ENCODE data around the gene SNAPIN. TPM values are rescaled to one million over a fixed set of nuclear protein-coding genes. Genes with fewer than 3 reads are reported as not detected.

SNAPIN gene
- total RNA-seq, 1 donor from 2014 or later = 23.6 TPM

DNA sequence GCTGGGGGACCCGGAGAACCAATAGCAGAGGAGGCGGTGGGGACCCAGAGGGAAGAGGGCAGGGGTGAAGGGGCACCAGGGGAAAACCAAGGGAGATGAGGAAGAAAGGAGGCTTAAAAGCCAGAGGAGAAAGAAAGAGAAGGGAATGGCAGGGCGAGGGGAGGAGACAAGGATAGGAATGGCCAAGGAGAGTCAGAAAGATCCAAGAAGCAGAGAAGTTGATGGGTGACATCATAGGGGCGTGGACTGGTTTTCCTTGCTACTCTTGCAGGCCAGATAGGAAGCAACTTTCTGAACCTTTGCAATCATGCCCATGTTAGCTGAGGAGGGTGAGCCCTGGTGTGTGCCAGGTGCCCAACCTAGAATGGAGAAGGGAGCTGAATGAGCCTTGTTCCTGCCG lies 25.4 kb downstream of the SNAPIN start:
- peak overlapping the region; percentile 6 for H3K27ac Mint-ChIP-seq (ENCODE audit: unreplicated experiment)
- H3K36me3 Mint-ChIP-seq (ENCODE audit: low read depth, unreplicated experiment) = peaks cover 53% of the 10 kb centered on the region

GRCh38 chr1:153684892-153685291 lies 26.4 kb downstream of the SNAPIN start:
- no peak for DNase-seq (ENCODE audit: low spot score)
- Mint-ChIP-seq H3K36me3 (ENCODE audit: low read depth, unreplicated experiment) (peaks cover 58% of the 10 kb centered on the region), H3K4me1 (ENCODE audit: unreplicated experiment) (peaks cover 34% of the 10 kb centered on the region), H3K27ac (ENCODE audit: unreplicated experiment) (no peak overlapping the region), H3K4me3 (ENCODE audit: unreplicated experiment) (no peak overlapping the region), H3K9me3 (ENCODE audit: unreplicated experiment) (no peaks in the 10 kb centered on the region), H3K27me3 (ENCODE audit: unreplicated experiment) (peaks cover 2% of the 10 kb centered on the region)
- TF ChIP-seq CTCF (IDR thresholded peaks at IDR 0.05; ENCODE audit: unreplicated experiment) = no peak

More for the DNA sequence above, 25.4 kb downstream of the SNAPIN start:
- H3K27me3 Mint-ChIP-seq (ENCODE audit: unreplicated experiment) = peaks cover 2% of the 10 kb centered on the region
- peak overlapping the region; percentile 14 for H3K4me3 Mint-ChIP-seq (ENCODE audit: unreplicated experiment)
- peaks cover 38% of the 10 kb centered on the region for H3K4me1 Mint-ChIP-seq (ENCODE audit: unreplicated experiment)
- DNase-seq (ENCODE audit: low spot score) = no peak
- TF ChIP-seq CTCF (IDR thresholded peaks at IDR 0.05; ENCODE audit: unreplicated experiment) = no peak
- H3K9me3 Mint-ChIP-seq (ENCODE audit: unreplicated experiment) = no peaks in the 10 kb centered on the region

GRCh38 chr1:153685544-153686340 lies 27.2 kb downstream of the SNAPIN start:
- no peaks in the 10 kb centered on the region for H3K9me3 Mint-ChIP-seq (ENCODE audit: unreplicated experiment)
- TF ChIP-seq CTCF (IDR thresholded peaks at IDR 0.05; ENCODE audit: unreplicated experiment) = no peak
- H3K27ac Mint-ChIP-seq (ENCODE audit: unreplicated experiment) = peak overlapping the region; percentile 85
- no peaks in the 10 kb centered on the region for H3K27me3 Mint-ChIP-seq (ENCODE audit: unreplicated experiment)
- H3K4me1 Mint-ChIP-seq (ENCODE audit: unreplicated experiment) = peaks cover 29% of the 10 kb centered on the region
- no peak overlapping the region for H3K4me3 Mint-ChIP-seq (ENCODE audit: unreplicated experiment)
- DNase-seq (ENCODE audit: low spot score) = no peak
- peaks cover 64% of the 10 kb centered on the region for H3K36me3 Mint-ChIP-seq (ENCODE audit: low read depth, unreplicated experiment)

- peaks cover 1% of the 10 kb centered on the region for H3K27me3 Mint-ChIP-seq (ENCODE audit: unreplicated experiment)
- no peak overlapping the region for H3K27ac Mint-ChIP-seq (ENCODE audit: unreplicated experiment)
- H3K9me3 Mint-ChIP-seq (ENCODE audit: unreplicated experiment) = no peaks in the 10 kb centered on the region
- no peak for TF ChIP-seq CTCF (IDR thresholded peaks at IDR 0.05; ENCODE audit: unreplicated experiment)
- no peak overlapping the region for H3K4me3 Mint-ChIP-seq (ENCODE audit: unreplicated experiment)
- DNase-seq (ENCODE audit: low spot score) = no peak
- H3K4me1 Mint-ChIP-seq (ENCODE audit: unreplicated experiment) = peaks cover 18% of the 10 kb centered on the region
- peaks cover 55% of the 10 kb centered on the region for H3K36me3 Mint-ChIP-seq (ENCODE audit: low read depth, unreplicated experiment)
These were observed 29.0 kb downstream of the SNAPIN start for GRCh38 chr1:153687346-153688125.

DNA sequence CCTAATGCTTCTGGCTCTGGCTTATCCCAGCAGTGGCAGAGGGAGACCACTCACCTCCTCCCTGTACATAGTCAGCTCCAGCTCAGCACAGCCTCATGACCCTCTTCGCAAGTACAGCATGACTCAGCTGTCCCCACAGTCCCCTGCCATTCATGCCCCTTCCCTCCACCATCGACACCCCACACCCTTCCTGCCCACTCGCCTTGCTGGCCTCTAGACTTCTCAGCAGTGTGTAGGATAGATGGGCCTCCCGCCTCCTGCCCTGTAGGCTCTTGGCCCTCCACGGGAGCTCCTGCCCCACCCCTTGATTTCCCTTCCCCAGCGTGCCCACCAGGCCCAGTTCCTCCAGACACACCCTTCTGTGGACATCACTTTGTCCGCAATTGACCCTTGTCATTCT lies 29.8 kb downstream of the SNAPIN start:
- Mint-ChIP-seq H3K36me3 (ENCODE audit: low read depth, unreplicated experiment) (peaks cover 50% of the 10 kb centered on the region), H3K9me3 (ENCODE audit: unreplicated experiment) (no peaks in the 10 kb centered on the region), H3K4me1 (ENCODE audit: unreplicated experiment) (peaks cover 18% of the 10 kb centered on the region), H3K27ac (ENCODE audit: unreplicated experiment) (peak overlapping the region; percentile 17), H3K27me3 (ENCODE audit: unreplicated experiment) (peaks cover 1% of the 10 kb centered on the region), H3K4me3 (ENCODE audit: unreplicated experiment) (peak overlapping the region; percentile 75)
- no peak for TF ChIP-seq CTCF (IDR thresholded peaks at IDR 0.05; ENCODE audit: unreplicated experiment)
- DNase-seq (ENCODE audit: low spot score) = no peak

Measured in endothelial cell (in vitro differentiated cells).